GM13976 (cell line): Measurements from ENCODE around the gene NTN3.
A peak's percentile ranks its signal among the peaks of the same experiment; 100 is the strongest.
"Not testable (repeated sequence)": the region's sequence is repeated elsewhere in the genome, so short reads cannot be mapped to it uniquely, and the experiment has no call there.

ENCODE experiments used
- DNase-seq: peaks from one replicate; pipeline ENCODE4 v3.0.0; 2012; ENCODE audit warnings: low spot score
- CTCF ChIP-seq: IDR thresholded peaks from 2 replicates; pipeline ENCODE4 v1.5.1; 2012; ENCODE audit warnings: borderline replicate concordance, mild to moderate bottlenecking; ENCODE audit not compliant: insufficient read depth; ENCODE audit errors: extremely low read depth, missing control alignments, control extremely low read depth
- in situ Hi-C: fragments of 300-500 bp; cut with MboI; formaldehyde crosslinking; loops from one replicate; pipeline ENCODE4 v1.12.0; 2022; ENCODE audit warnings: low sequenced_read_pairs, mixed read lengths, inconsistent platforms; ENCODE audit not compliant: unreplicated experiment

The NTN3 gene

DNA sequence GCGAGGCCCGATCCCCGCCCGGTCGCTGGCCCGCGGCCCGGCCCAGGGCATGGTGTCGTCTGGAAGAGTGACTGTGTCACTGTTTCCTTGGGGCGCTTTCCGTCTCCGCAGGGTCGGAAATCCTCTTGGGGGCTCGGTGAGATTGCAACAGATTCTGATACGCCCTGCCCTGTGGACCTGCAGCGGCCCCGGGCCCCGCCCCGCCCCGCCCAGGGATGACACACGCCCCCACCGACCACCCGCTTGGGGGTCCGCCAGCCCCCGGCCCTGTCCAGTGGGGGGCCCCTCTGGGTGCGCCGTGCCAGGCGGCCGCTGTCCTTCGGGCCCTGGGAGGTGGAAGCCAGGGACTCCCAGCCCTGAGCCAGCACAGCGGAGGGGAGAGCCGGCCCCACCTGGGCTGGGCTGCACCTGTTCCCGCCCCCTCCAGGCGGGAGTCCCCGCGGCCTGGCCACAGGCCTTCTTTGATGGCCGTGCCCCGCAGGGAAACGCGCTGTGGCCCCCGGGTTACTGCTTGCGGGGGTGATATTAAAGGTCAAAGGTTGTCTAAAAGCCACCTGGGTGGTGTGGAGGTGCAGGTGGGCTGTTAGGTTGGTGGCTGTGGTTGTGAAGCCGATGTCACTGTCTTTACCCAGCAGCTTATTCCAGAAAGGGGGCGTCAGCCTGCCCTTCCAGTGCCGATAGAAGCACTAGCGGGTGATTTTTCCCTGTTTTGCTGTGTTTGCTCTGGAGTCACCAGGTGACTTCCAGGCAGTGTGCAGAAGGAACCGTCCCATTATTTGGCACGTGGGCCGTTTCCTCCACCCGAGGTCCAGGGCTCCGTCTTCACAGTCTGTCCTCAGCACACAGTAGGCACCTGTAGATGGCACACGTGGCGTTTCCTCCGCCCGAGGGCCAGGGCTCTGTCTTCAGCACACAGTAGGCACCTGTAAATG, 4.6 kb downstream of the NTN3 start:
- in situ Hi-C loops = loop anchor here (25.0 kb wide), 1 partner anchor 463 kb away; the partner anchor contains the start of genes NPW and ZNF598
- no peak for TF ChIP-seq CTCF
- DNase-seq = peak; percentile 66

DNA sequence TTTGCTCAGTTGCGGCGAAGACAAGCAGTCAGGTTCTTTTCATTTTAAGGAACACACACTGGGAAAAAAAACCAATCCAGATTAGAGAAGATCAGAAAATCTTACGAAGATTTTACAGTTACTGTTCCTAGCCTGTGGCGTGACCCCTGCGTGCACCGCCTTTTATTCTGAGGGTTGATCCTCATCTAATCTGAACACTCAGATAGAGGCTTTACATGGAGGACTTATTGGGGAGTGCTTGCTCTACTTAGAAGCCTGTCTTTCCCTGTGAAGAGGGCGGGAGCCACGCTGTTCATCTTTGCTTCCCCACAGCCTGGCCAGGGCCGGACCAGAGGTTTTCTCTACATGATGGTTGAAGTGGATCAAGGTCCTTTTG, 5.2 kb downstream of the NTN3 start:
- no peak for DNase-seq
- TF ChIP-seq CTCF = no peak
- in situ Hi-C loops = loop anchor here (25.0 kb wide), 1 partner anchor 464 kb away; the partner anchor contains the start of genes NPW and ZNF598

GRCh38 chr16:2476741-2477140, 5.6 kb downstream of the NTN3 start:
- DNase-seq = no peak
- no peak for TF ChIP-seq CTCF
- in situ Hi-C loops = loop anchor here (25.0 kb wide), 1 partner anchor 464 kb away; the partner anchor contains the start of genes NPW and ZNF598

DNA sequence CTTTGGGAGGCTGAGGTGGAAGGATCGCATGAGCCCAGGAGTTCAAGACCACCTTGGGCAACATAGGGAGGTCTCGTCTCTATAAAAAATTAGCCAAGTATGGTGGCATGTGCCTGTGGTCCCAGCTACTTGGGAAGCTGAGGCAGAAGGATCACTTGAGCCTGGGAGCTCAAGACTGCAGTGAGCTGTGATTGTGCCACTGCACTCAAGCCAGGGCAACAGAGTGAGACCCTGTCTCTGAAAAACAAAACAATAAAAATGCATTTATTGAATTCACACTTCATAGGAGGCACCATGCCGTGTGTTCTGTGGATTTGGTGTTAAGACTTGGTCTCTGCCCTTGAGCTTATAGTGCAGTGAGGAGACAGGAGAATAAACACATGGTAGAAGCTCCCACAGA, 6.2 kb downstream of the NTN3 start:
- no peak for TF ChIP-seq CTCF
- in situ Hi-C loops = loop anchor here (25.0 kb wide), 1 partner anchor 465 kb away; the partner anchor contains the start of genes NPW and ZNF598
- DNase-seq = no peak

- in situ Hi-C loops = loop anchor here (25.0 kb wide), 1 partner anchor 466 kb away; the partner anchor contains the start of genes NPW and ZNF598
- DNase-seq = no peak
- TF ChIP-seq CTCF = no peak
Observed at GRCh38 chr16:2478279-2478678, 7.2 kb downstream of the NTN3 start.

DNA sequence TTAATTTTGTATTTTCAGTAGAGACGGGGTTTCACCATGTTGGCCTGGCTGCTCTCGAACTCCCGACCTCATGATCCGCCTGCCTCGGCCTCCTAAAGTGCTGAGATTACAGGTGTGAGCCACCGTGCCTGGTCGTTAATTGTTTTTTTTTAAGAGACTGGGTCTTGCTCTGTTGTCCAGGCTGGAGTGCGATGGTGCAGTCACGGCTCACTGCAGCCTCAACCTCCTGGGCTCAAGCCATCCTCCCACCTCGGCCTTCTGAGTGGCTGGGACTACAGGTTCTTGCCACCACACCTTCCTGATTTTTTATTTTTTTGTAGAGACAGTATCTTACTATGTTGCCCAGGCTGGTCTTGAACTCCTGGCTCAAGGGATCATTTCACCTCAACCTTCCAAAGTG, 8.9 kb downstream of the NTN3 start:
- in situ Hi-C loops = loop anchor here (25.0 kb wide), 1 partner anchor 468 kb away; the partner anchor contains the start of genes NPW and ZNF598
- not testable (repeated sequence) for DNase-seq

DNA sequence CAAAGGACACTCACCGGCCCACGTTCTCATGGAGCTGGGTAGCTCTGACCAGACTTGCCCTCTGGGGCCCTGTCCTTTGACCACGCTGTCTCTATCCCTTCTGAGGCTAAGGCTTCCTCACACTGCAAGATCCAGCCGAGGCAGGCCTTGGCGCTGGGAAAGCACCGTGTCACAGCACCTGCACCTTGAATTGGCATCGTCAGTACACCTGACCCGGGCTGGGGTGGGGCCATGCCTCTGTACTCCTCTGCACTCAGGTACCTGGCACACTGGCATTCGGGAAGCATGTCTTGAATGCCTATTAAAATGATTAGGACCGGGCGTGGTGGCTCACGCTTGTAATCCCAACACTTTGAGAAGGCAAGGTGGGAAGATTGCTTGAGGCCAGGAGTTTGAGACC, 9.9 kb downstream of the NTN3 start:
- no peak for DNase-seq
- in situ Hi-C loops = loop anchor here (25.0 kb wide), 1 partner anchor 469 kb away; the partner anchor contains the start of genes NPW and ZNF598
- TF ChIP-seq CTCF = no peak
